AG09309 (cell line): ENCODE data around the gene ATP6V0A4.

Source experiments
- DNase-seq: peaks from one replicate; pipeline ENCODE4 v3.0.0-alpha.2; 2010; ENCODE audit warnings: low read depth
- H3K4me3 ChIP-seq: 2 replicates; pipeline ENCODE4 v1.5.1; 2011; ENCODE audit warnings: mild to moderate bottlenecking, low read depth, low read length, moderate library complexity; ENCODE audit not compliant: control insufficient read depth
- CTCF ChIP-seq: IDR thresholded peaks from 2 replicates; pipeline ENCODE4 v1.5.1; 2011; ENCODE audit warnings: mild to moderate bottlenecking, low read depth, low read length, inconsistent platforms; ENCODE audit not compliant: insufficient read depth, control insufficient read depth; ENCODE audit errors: missing control alignments

The ATP6V0A4 gene

GRCh38 chr7:138835087-138835486 lies 37.1 kb upstream of the ATP6V0A4 start:
- no peak for DNase-seq
- no peak overlapping the region for H3K4me3 ChIP-seq
- peak; percentile 2 for TF ChIP-seq CTCF

- no peak overlapping the region for H3K4me3 ChIP-seq
- DNase-seq: no peak
- no peak for TF ChIP-seq CTCF
These were observed 36.6 kb upstream of the ATP6V0A4 start for GRCh38 chr7:138834583-138834982.

GRCh38 chr7:138833596-138833995 lies 35.6 kb upstream of the ATP6V0A4 start:
- H3K4me3 ChIP-seq: no peak overlapping the region
- TF ChIP-seq CTCF: no peak
- DNase-seq: no peak

- no peak for TF ChIP-seq CTCF
- H3K4me3 ChIP-seq: no peak overlapping the region
- DNase-seq: no peak
These were observed 35.0 kb upstream of the ATP6V0A4 start for GRCh38 chr7:138832966-138833365.

- no peak for TF ChIP-seq CTCF
- no peak overlapping the region for H3K4me3 ChIP-seq
- no peak for DNase-seq
These were observed 31.3 kb upstream of the ATP6V0A4 start for GRCh38 chr7:138829335-138829734.

- TF ChIP-seq CTCF: no peak
- no peak for DNase-seq
- H3K4me3 ChIP-seq: no peak overlapping the region
These were observed 30.3 kb upstream of the ATP6V0A4 start for GRCh38 chr7:138828302-138828701.
